IMR-90 (cell line): Measurements from ENCODE around the gene ADGRV1. TPM values are rescaled to one million over a fixed set of nuclear protein-coding genes. Genes with fewer than 3 reads are reported as not detected.

ENCODE experiments used
- ATAC-seq: fragments of 200-7000 bp; cut with Tn5 transposase; 2 replicates; pipeline ENCODE4 v1.9.1; 2020; ENCODE audit warnings: low read depth, mild to moderate bottlenecking, moderate library complexity
- BruUV-seq: library from RNA; stranded (reverse); fragments of 400-500 nt; replicated peaks from 2 replicates; lab custom pipeline; 2021; lab: Mats Ljungman, UMichigan
- CTCF ChIA-PET: fragments of 300-600 bp; formaldehyde crosslinking; extraction: SDS; loops from one replicate; lab custom pipeline; 2021; ENCODE audit warnings: antibody characterized with exemption; lab: Yijun Ruan, JAX
- POLR2A ChIA-PET: fragments of 300-600 bp; sonication (Branson Sonifier 250); formaldehyde crosslinking; loops from one replicate; lab custom pipeline; 2022; ENCODE audit warnings: antibody characterized with exemption; ENCODE audit not compliant: unreplicated experiment; lab: Charles Lee
- DNase-seq: peaks from one replicate; pipeline ENCODE4 v3.0.0; 2013
- H2AFZ ChIP-seq: replicated peaks from 2 replicates; pipeline ENCODE3; 2013; ENCODE audit warnings: low read length, mild to moderate bottlenecking; ENCODE audit not compliant: poor library complexity
- H2AK5ac ChIP-seq: 2 replicates; pipeline ENCODE4 v1.6.1; 2013; ENCODE audit warnings: low read depth, low read length, inconsistent platforms
- H2AK9ac ChIP-seq: replicated peaks from 2 replicates; pipeline ENCODE3; 2013; ENCODE audit warnings: mild to moderate bottlenecking, low read depth, low read length, moderate library complexity; ENCODE audit not compliant: poor library complexity
- H2BK120ac ChIP-seq: 2 replicates; pipeline ENCODE4 v1.6.1; 2013; ENCODE audit warnings: low read depth, low read length, inconsistent platforms
- H2BK15ac ChIP-seq: 3 replicates; pipeline ENCODE4 v1.6.1; 2013; ENCODE audit warnings: low read depth, low read length, inconsistent platforms
- H2BK20ac ChIP-seq: 2 replicates; pipeline ENCODE4 v1.6.1; 2013; ENCODE audit warnings: low read depth, mild to moderate bottlenecking, inconsistent platforms, low read length, moderate library complexity
- H2BK5ac ChIP-seq: 2 replicates; pipeline ENCODE4 v1.6.1; 2013; ENCODE audit warnings: mild to moderate bottlenecking, low read depth, low read length, inconsistent platforms; ENCODE audit not compliant: poor library complexity, severe bottlenecking
- H3K14ac ChIP-seq: replicated peaks from 2 replicates; pipeline ENCODE4 v1.6.1; 2013; ENCODE audit warnings: low read depth, low read length, inconsistent platforms
- H3K18ac ChIP-seq: 2 replicates; pipeline ENCODE4 v1.6.1; 2013; ENCODE audit warnings: low read depth, low read length, control low read depth
- H3K23ac ChIP-seq: 2 replicates; pipeline ENCODE4 v1.6.1; 2013; ENCODE audit warnings: low read depth, low read length, inconsistent platforms
- H3K27ac ChIP-seq: 2 replicates; pipeline ENCODE4 v1.5.1; 2013; ENCODE audit warnings: mild to moderate bottlenecking, control low read depth, low read length; ENCODE audit not compliant: insufficient read depth
- H3K27me3 ChIP-seq: 2 replicates; pipeline ENCODE4 v1.6.1; 2013; ENCODE audit warnings: low read length; ENCODE audit not compliant: control insufficient read depth, insufficient read depth
- H3K36me3 ChIP-seq: 2 replicates; pipeline ENCODE4 v1.6.1; 2013; ENCODE audit warnings: low read length, mixed read lengths; ENCODE audit not compliant: control insufficient read depth, insufficient read depth
- H3K4ac ChIP-seq: 2 replicates; pipeline ENCODE4 v1.6.1; 2013; ENCODE audit warnings: low read depth, low read length, inconsistent platforms
- H3K4me1 ChIP-seq: 2 replicates; pipeline ENCODE4 v1.6.1; 2013; ENCODE audit warnings: low read length, mixed read lengths; ENCODE audit not compliant: control insufficient read depth, insufficient read depth
- H3K4me2 ChIP-seq: 2 replicates; pipeline ENCODE4 v1.6.1; 2013; ENCODE audit warnings: low read depth, mild to moderate bottlenecking, control low read depth, low read length, moderate library complexity
- H3K4me3 ChIP-seq: 2 replicates; pipeline ENCODE4 v1.5.1; 2013; ENCODE audit warnings: low read depth, mild to moderate bottlenecking, control low read depth, low read length, moderate library complexity; ENCODE audit not compliant: insufficient read depth
- H3K56ac ChIP-seq: 2 replicates; pipeline ENCODE4 v1.6.1; 2013; ENCODE audit warnings: low read length, inconsistent platforms; ENCODE audit not compliant: insufficient read depth; ENCODE audit errors: extremely low read depth
- H3K79me1 ChIP-seq, 2 experiments: 2 replicates each; pipeline ENCODE4 v1.6.1; 2013; ENCODE audit warnings: low read length in 2 of 2, inconsistent platforms in 1 of 2, low read depth in 1 of 2
- H3K9ac ChIP-seq: 2 replicates; pipeline ENCODE4 v1.6.1; 2013; ENCODE audit warnings: low read depth, low read length, control low read depth
- H3K9me1 ChIP-seq: 2 replicates; pipeline ENCODE4 v1.6.1; 2013; ENCODE audit warnings: low read length, inconsistent platforms; ENCODE audit not compliant: insufficient read depth
- H3K9me3 ChIP-seq: 2 replicates; pipeline ENCODE4 v1.6.1; 2013; ENCODE audit warnings: low read length; ENCODE audit not compliant: control insufficient read depth, insufficient read depth
- H4K20me1 ChIP-seq: 2 replicates; pipeline ENCODE4 v1.6.1; 2013; ENCODE audit warnings: low read length, inconsistent platforms; ENCODE audit not compliant: insufficient read depth
- H4K5ac ChIP-seq: 2 replicates; pipeline ENCODE4 v1.6.1; 2013; ENCODE audit warnings: mild to moderate bottlenecking, low read depth, low read length, control low read depth
- H4K8ac ChIP-seq, 2 experiments: 2 replicates each; pipeline ENCODE4 v1.6.1; 2013; ENCODE audit warnings: low read depth in 2 of 2, low read length in 2 of 2, control low read depth in 1 of 2, inconsistent platforms in 1 of 2
- H4K91ac ChIP-seq: 2 replicates; pipeline ENCODE4 v1.6.1; 2013; ENCODE audit warnings: low read depth, low read length, inconsistent platforms; ENCODE audit not compliant: insufficient read depth
- BHLHE40 ChIP-seq: fragments of 150-350 bp; IDR thresholded peaks from 2 replicates; pipeline ENCODE4 v1.6.1; 2016; ENCODE audit warnings: mild to moderate bottlenecking, low read depth, low read length
- CEBPB ChIP-seq: IDR thresholded peaks from 2 replicates; pipeline ENCODE4 v1.6.1; 2012; ENCODE audit warnings: low read depth, low read length, improper control_type of control experiment
- CHD1 ChIP-seq: IDR thresholded peaks from 2 replicates; pipeline ENCODE4 v1.6.1; 2012; ENCODE audit warnings: low read depth, low read length, improper control_type of control experiment
- CTCF ChIP-seq: conservative IDR thresholded peaks from 2 replicates; pipeline ENCODE4 v1.5.1; 2012; ENCODE audit warnings: mild to moderate bottlenecking, low read depth, low read length, improper control_type of control experiment
- ELK1 ChIP-seq: fragments of 150-350 bp; IDR thresholded peaks from 2 replicates; pipeline ENCODE4 v1.6.1; 2016; ENCODE audit warnings: low read depth, mild to moderate bottlenecking, low read length, moderate library complexity, borderline replicate concordance
- FOS ChIP-seq: fragments of 150-350 bp; IDR thresholded peaks from 2 replicates; pipeline ENCODE4 v1.6.1; 2016; ENCODE audit warnings: low read depth, low read length
- MAFK ChIP-seq: IDR thresholded peaks from 2 replicates; pipeline ENCODE4 v1.6.1; 2012; ENCODE audit warnings: low read depth, low read length, improper control_type of control experiment
- MAZ ChIP-seq: IDR thresholded peaks from 2 replicates; pipeline ENCODE4 v1.6.1; 2012; ENCODE audit warnings: low read depth, mild to moderate bottlenecking, low read length, improper control_type of control experiment, moderate library complexity, borderline replicate concordance
- MXI1 ChIP-seq: IDR thresholded peaks from 2 replicates; pipeline ENCODE4 v1.6.1; 2012; ENCODE audit warnings: low read depth, mild to moderate bottlenecking, low read length, moderate library complexity, borderline replicate concordance
- NFE2L2 ChIP-seq: fragments of 150-350 bp; IDR thresholded peaks from 2 replicates; pipeline ENCODE4 v1.6.1; 2016; ENCODE audit warnings: low read depth, mild to moderate bottlenecking, low read length
- POLR2A ChIP-seq: IDR thresholded peaks from 2 replicates; pipeline ENCODE4 v1.6.1; 2012; ENCODE audit warnings: mild to moderate bottlenecking, low read depth, low read length
- RCOR1 ChIP-seq: IDR thresholded peaks from 2 replicates; pipeline ENCODE4 v1.6.1; 2012; ENCODE audit warnings: mild to moderate bottlenecking, low read length, improper control_type of control experiment; ENCODE audit not compliant: insufficient replicate concordance
- RFX5 ChIP-seq: IDR thresholded peaks from 2 replicates; pipeline ENCODE4 v1.8.0; 2012; ENCODE audit warnings: low read depth, mild to moderate bottlenecking, low read length, moderate library complexity
- SMC3 ChIP-seq: fragments of 150-350 bp; IDR thresholded peaks from 2 replicates; pipeline ENCODE4 v1.6.1; 2016; ENCODE audit warnings: low read depth, mild to moderate bottlenecking, antibody characterized with exemption, low read length, moderate library complexity
- USF2 ChIP-seq: fragments of 150-350 bp; IDR thresholded peaks from 2 replicates; pipeline ENCODE4 v1.6.1; 2017; ENCODE audit warnings: mild to moderate bottlenecking, antibody characterized with exemption, low read length, low read depth
- WGBS, 2 experiments: methylation state at CpG; one replicate each; pipeline versions ENCODE4 v1.1.5 to v1.1.7; 2013; ENCODE audit warnings: missing lambda C conversion rate in 2 of 2; ENCODE audit not compliant: insufficient read length in 1 of 2; ENCODE audit errors: extremely low coverage in 2 of 2; 5-methylcytosine and 5-hydroxymethylcytosine counted together
- dilution Hi-C: fragments of 300-500 bp; cut with HindIII; formaldehyde crosslinking; loops from one replicate; pipeline ENCODE4 v1.14.3; 2018; ENCODE audit warnings: low sequenced_read_pairs; ENCODE audit not compliant: unreplicated experiment
- in situ Hi-C: fragments of 300-500 bp; cut with MboI; formaldehyde crosslinking; loops from 3 replicates; pipeline ENCODE4 v1.14.3; 2019; ENCODE audit warnings: low sequenced_read_pairs, inconsistent platforms, mixed read lengths
- intact Hi-C: fragments of 100-400 bp; cut with micrococcal nuclease; formaldehyde crosslinking; loops from 2 replicates; pipeline ENCODE4 v1.10.0; 2022
- polyA plus RNA-seq, 3 experiments: library from polyadenylated mRNA; depleted of rRNA; stranded (reverse); fragments of >200 nt; gene quantifications; 2 replicates each; pipeline ENCODE4 v1.2.3, GENCODE V29; 2012; ENCODE audit warnings: low replicate concordance in 1 of 3
- total RNA-seq: library from RNA; depleted of rRNA; stranded (reverse); fragments of >200 nt; gene quantifications from 2 replicates; pipeline ENCODE4 v1.2.3, GENCODE V29; 2012

The ADGRV1 gene
- total and polyA plus RNA-seq, 2 of the 4 experiments (the other 2 are of a cell fraction): under 0.01 TPM; not detected in 1

GRCh38 chr5:90549729-90550275 is 8.8 kb upstream of the ADGRV1 start:
- H4K5ac ChIP-seq: no peak overlapping the region
- WGBS, 2 experiments: no CpG with 5 or more reads among the region's 2 CpGs
- no peak overlapping the region for H3K4me2 ChIP-seq
- H4K20me1 ChIP-seq: no peaks in the 10 kb centered on the region
- H3K27me3 ChIP-seq: peaks cover 4% of the 10 kb centered on the region; the same call in 1 of the 2 replicates
- no peak overlapping the region for H3K4me3 ChIP-seq
- no peak overlapping the region for H3K23ac ChIP-seq
- H3K9me3 ChIP-seq: no peaks in the 10 kb centered on the region
- H3K79me1 ChIP-seq: no peaks in the 10 kb centered on the region
- POLR2A ChIA-PET: no interaction called here
- H2BK20ac ChIP-seq: no peak overlapping the region
- no peaks in the 10 kb centered on the region for H3K4me1 ChIP-seq
- H3K14ac ChIP-seq: no peak overlapping the region
- no peak overlapping the region for H3K18ac ChIP-seq
- no peak overlapping the region for H3K4ac ChIP-seq
- no TSS peak for BruUV-seq
- H4K8ac ChIP-seq: no peak overlapping the region
- CTCF ChIA-PET: no interaction called here
- no peak overlapping the region for H2AK9ac ChIP-seq
- H3K9me1 ChIP-seq: no peaks in the 10 kb centered on the region
- H2BK15ac ChIP-seq: no peak overlapping the region
- H3K36me3 ChIP-seq: no peaks in the 10 kb centered on the region
- in situ Hi-C loops (no loop called here), intact Hi-C loops (no loop called here), dilution Hi-C loops (no loop called here)
- no peak for TF ChIP-seq NFE2L2
- no peak for TF ChIP-seq POLR2A
- TF ChIP-seq MAFK: no peak
- TF ChIP-seq RCOR1: no peak
- TF ChIP-seq ELK1: no peak
- no peak for TF ChIP-seq MXI1
- TF ChIP-seq MAZ: no peak
- TF ChIP-seq FOS: no peak
- no peak for TF ChIP-seq SMC3
- no peak for TF ChIP-seq CEBPB
- TF ChIP-seq CHD1: no peak
- no peak for TF ChIP-seq BHLHE40
- no peak for TF ChIP-seq CTCF
- TF ChIP-seq RFX5: no peak
- TF ChIP-seq USF2: no peak
- no peak overlapping the region for H2BK5ac ChIP-seq
- no peak overlapping the region for H3K56ac ChIP-seq
- H2AFZ ChIP-seq: no peak overlapping the region
- H2AK5ac ChIP-seq: no peak overlapping the region
- H4K91ac ChIP-seq: no peak overlapping the region
- H3K27ac ChIP-seq: no peak overlapping the region
- ATAC-seq: no peak
- H3K9ac ChIP-seq: no peak overlapping the region
- H2BK120ac ChIP-seq: no peak overlapping the region
- no peak for DNase-seq
